Measurements from ENCODE around the gene RS1. TPM values are rescaled to one million over a fixed set of nuclear protein-coding genes. Genes with fewer than 3 reads are reported as not detected.

RS1 gene
- total and polyA plus RNA-seq, 4 donors, result 0.40 to 6.3 (median 3.1) TPM

GRCh38 chrX:18654875-18655836 is 16.8 kb downstream of the RS1 start:
- peak in 1 of 3 donors; percentile 27 for DNase-seq
- no peak for TF ChIP-seq CTCF (IDR thresholded peaks at IDR 0.05; ENCODE audit: control extremely low read depth, extremely low read depth)
- no peaks in the 10 kb centered on the region for H3K9me3 ChIP-seq (ENCODE audit: control insufficient read depth in 4 of 4, insufficient read depth in 3 of 4, low read length in 3 of 4)
- no peak for ATAC-seq (ENCODE audit: insufficient read depth, low FRiP score)
- 43 to 64% methylated on average over 5 of the region's 5 CpGs for WGBS, 2 donors
- H3K36me3 ChIP-seq (ENCODE audit: control insufficient read depth in 4 of 4, insufficient read depth in 4 of 4, low read length in 4 of 4), result no peaks in the 10 kb centered on the region
- H3K4me3 ChIP-seq, result no peak overlapping the region
- H3K27me3 ChIP-seq (ENCODE audit: control insufficient read depth in 3 of 3, insufficient read depth in 3 of 3, low read length in 2 of 3), result no peaks in the 10 kb centered on the region
- H3K4me1 ChIP-seq (ENCODE audit: control insufficient read depth in 5 of 5, insufficient read depth in 5 of 5, low read length in 5 of 5), result peaks cover 0 to 2% (median 0%) of the 10 kb centered on the region in 5 donors
- no peak overlapping the region for H3K27ac ChIP-seq (ENCODE audit: low read depth in 1 of 2, low read length in 1 of 2)
- H3K9ac ChIP-seq (ENCODE audit: insufficient read depth in 1 of 2, low read length in 2 of 2), result no peak overlapping the region

- Histone ChIP-seq H3K4me3 (no peak overlapping the region), H3K4me1 (ENCODE audit: control insufficient read depth in 5 of 5, insufficient read depth in 5 of 5, low read length in 5 of 5) (peaks cover 0 to 2% (median 0%) of the 10 kb centered on the region in 5 donors), H3K27me3 (ENCODE audit: control insufficient read depth in 3 of 3, insufficient read depth in 3 of 3, low read length in 2 of 3) (no peaks in the 10 kb centered on the region), H3K27ac (ENCODE audit: low read depth in 1 of 2, low read length in 1 of 2) (no peak overlapping the region), H3K36me3 (ENCODE audit: control insufficient read depth in 4 of 4, insufficient read depth in 4 of 4, low read length in 4 of 4) (no peaks in the 10 kb centered on the region), H3K9ac (ENCODE audit: insufficient read depth in 1 of 2, low read length in 2 of 2) (no peak overlapping the region), H3K9me3 (ENCODE audit: control insufficient read depth in 4 of 4, insufficient read depth in 3 of 4, low read length in 3 of 4) (no peaks in the 10 kb centered on the region)
- DNase-seq (no peak), ATAC-seq (ENCODE audit: insufficient read depth, low FRiP score) (no peak)
- TF ChIP-seq CTCF (IDR thresholded peaks at IDR 0.05; ENCODE audit: control extremely low read depth, extremely low read depth), result no peak
Observed at GRCh38 chrX:18652636-18653035, 19.3 kb downstream of the RS1 start.

- 91 to 93% methylated on average over 6 of the region's 6 CpGs for WGBS, 2 donors
- peaks cover 0 to 4% (median 0%) of the 10 kb centered on the region in 4 donors for H3K9me3 ChIP-seq (ENCODE audit: control insufficient read depth in 4 of 4, insufficient read depth in 3 of 4, low read length in 3 of 4)
- no peak overlapping the region for H3K4me3 ChIP-seq
- ATAC-seq (ENCODE audit: insufficient read depth, low FRiP score), result no peak
- no peak overlapping the region for H3K9ac ChIP-seq (ENCODE audit: insufficient read depth in 1 of 2, low read length in 2 of 2)
- DNase-seq, result no peak
- no peak for TF ChIP-seq CTCF (IDR thresholded peaks at IDR 0.05; ENCODE audit: control extremely low read depth, extremely low read depth)
- H3K27me3 ChIP-seq (ENCODE audit: control insufficient read depth in 3 of 3, insufficient read depth in 3 of 3, low read length in 2 of 3), result no peaks in the 10 kb centered on the region
- H3K4me1 ChIP-seq (ENCODE audit: control insufficient read depth in 5 of 5, insufficient read depth in 5 of 5, low read length in 5 of 5), result peaks cover 0 to 5% (median 0%) of the 10 kb centered on the region in 5 donors
- peak overlapping the region in 1 of 2 donors; percentile 66 for H3K27ac ChIP-seq (ENCODE audit: low read depth in 1 of 2, low read length in 1 of 2)
- no peaks in the 10 kb centered on the region for H3K36me3 ChIP-seq (ENCODE audit: control insufficient read depth in 4 of 4, insufficient read depth in 4 of 4, low read length in 4 of 4)
Observed at GRCh38 chrX:18650662-18651061, 21.2 kb downstream of the RS1 start.
